Loucy (cell line): Measurements from ENCODE around the gene SYNJ1.

Source experiments
- H2AFZ ChIP-seq: fragments of 200-600 bp; sonication (generic); 2 replicates; pipeline ENCODE4 v1.6.0; 2016; ENCODE audit warnings: antibody characterized with exemption, mild to moderate bottlenecking, low read length, moderate library complexity
- H3F3A ChIP-seq: fragments of 200-600 bp; 2 replicates; pipeline ENCODE4 v1.6.0; 2016; ENCODE audit warnings: antibody characterized with exemption, low read depth, mild to moderate bottlenecking
- H3K27me3 ChIP-seq: fragments of 200-600 bp; sonication (generic); 2 replicates; pipeline ENCODE4 v1.6.1; 2014; ENCODE audit warnings: low read length, mild to moderate bottlenecking; ENCODE audit not compliant: insufficient read depth, poor library complexity, severe bottlenecking
- H3K36me3 ChIP-seq: fragments of 200-600 bp; sonication (generic); 2 replicates; pipeline ENCODE4 v1.6.1; 2016; ENCODE audit warnings: low read length; ENCODE audit not compliant: insufficient read depth
- H3K4me1 ChIP-seq: fragments of 200-600 bp; sonication (generic); 2 replicates; pipeline ENCODE4 v1.5.1; 2014; ENCODE audit warnings: low read length, mild to moderate bottlenecking; ENCODE audit not compliant: insufficient read depth, poor library complexity, severe bottlenecking
- H3K4me2 ChIP-seq: fragments of 200-600 bp; sonication (generic); 2 replicates; pipeline ENCODE4 v1.6.0; 2014; ENCODE audit warnings: antibody characterized with exemption, low read length, low read depth, mild to moderate bottlenecking; ENCODE audit not compliant: poor library complexity, severe bottlenecking
- H3K4me3 ChIP-seq: fragments of 200-600 bp; sonication (generic); 2 replicates; pipeline ENCODE4 v1.5.1; 2014; ENCODE audit warnings: low read length, mild to moderate bottlenecking, mixed read lengths; ENCODE audit not compliant: poor library complexity, severe bottlenecking
- H3K79me2 ChIP-seq: fragments of 200-600 bp; sonication (generic); 2 replicates; pipeline ENCODE4 v1.6.1; 2014; ENCODE audit warnings: low read length; ENCODE audit not compliant: insufficient read depth
- H3K9ac ChIP-seq: fragments of 200-600 bp; sonication (generic); 2 replicates; pipeline ENCODE4 v1.6.0; 2014; ENCODE audit warnings: mild to moderate bottlenecking, low read depth, low read length, moderate library complexity; ENCODE audit not compliant: poor library complexity, severe bottlenecking
- H3K9me2 ChIP-seq: fragments of 200-600 bp; sonication (generic); replicated peaks from 2 replicates; pipeline ENCODE4 v1.6.1; 2016; ENCODE audit warnings: low read depth, low read length, mixed read lengths
- H3K9me3 ChIP-seq: fragments of 200-600 bp; sonication (generic); 2 replicates; pipeline ENCODE4 v1.6.1; 2014; ENCODE audit warnings: mild to moderate bottlenecking, antibody characterized with exemption, low read length, low read depth; ENCODE audit not compliant: insufficient read depth
- H4K20me1 ChIP-seq: fragments of 200-600 bp; sonication (generic); 2 replicates; pipeline ENCODE4 v1.6.0; 2014; ENCODE audit warnings: antibody characterized with exemption, low read length, mild to moderate bottlenecking; ENCODE audit not compliant: insufficient read depth, poor library complexity, severe bottlenecking
- CTCF ChIP-seq: fragments of 200-600 bp; sonication (generic); conservative IDR thresholded peaks from 2 replicates; pipeline ENCODE4 v1.5.1; 2014; ENCODE audit warnings: mild to moderate bottlenecking, antibody characterized with exemption, low read length
- EZH2phosphoT487 ChIP-seq: fragments of 200-600 bp; IDR thresholded peaks from 2 replicates; pipeline ENCODE4 v1.6.1; 2018; ENCODE audit warnings: antibody characterized with exemption, mild to moderate bottlenecking, moderate library complexity, borderline replicate concordance

The SYNJ1 gene

DNA sequence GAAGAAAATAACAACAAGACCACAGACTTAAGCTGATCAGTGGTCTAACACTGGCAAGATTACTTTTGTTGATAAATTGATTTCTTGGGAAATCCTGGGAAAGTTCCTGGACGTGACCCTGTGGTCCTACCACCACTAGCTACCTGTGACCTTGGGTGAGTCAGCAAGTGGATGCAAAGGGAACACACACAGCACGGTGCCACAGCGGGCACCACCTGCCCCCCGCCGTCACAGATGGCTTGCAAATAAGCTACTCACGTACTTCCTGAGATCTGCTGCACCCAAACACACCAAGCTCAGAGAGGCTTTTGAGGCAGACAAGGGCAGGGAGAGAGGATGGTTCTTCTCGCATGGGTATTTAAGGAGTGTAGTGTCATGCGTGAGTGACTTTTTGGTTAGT lies 128.3 kb downstream of the SYNJ1 start:
- H3K79me2 ChIP-seq: no peaks in the 10 kb centered on the region
- no peaks in the 10 kb centered on the region for H4K20me1 ChIP-seq
- no peaks in the 10 kb centered on the region for H3K9me3 ChIP-seq
- no peaks in the 10 kb centered on the region for H3K27me3 ChIP-seq
- no peak overlapping the region for H3K4me2 ChIP-seq
- no peak overlapping the region for H2AFZ ChIP-seq
- H3K4me1 ChIP-seq: no peaks in the 10 kb centered on the region
- no peaks in the 10 kb centered on the region for H3K9me2 ChIP-seq
- no peak for TF ChIP-seq EZH2phosphoT487
- TF ChIP-seq CTCF: no peak
- H3F3A ChIP-seq: no peaks in the 10 kb centered on the region; the same call in 1 of the 2 replicates
- H3K4me3 ChIP-seq: no peak overlapping the region
- H3K9ac ChIP-seq: no peak overlapping the region
- peaks cover 15% of the 10 kb centered on the region; the same call in 1 of the 2 replicates for H3K36me3 ChIP-seq

- no peaks in the 10 kb centered on the region for H3K79me2 ChIP-seq
- H3F3A ChIP-seq: no peaks in the 10 kb centered on the region; the same call in 1 of the 2 replicates
- peaks cover 14% of the 10 kb centered on the region; the same call in 1 of the 2 replicates for H3K36me3 ChIP-seq
- H3K4me2 ChIP-seq: no peak overlapping the region
- no peak overlapping the region for H3K9ac ChIP-seq
- H3K9me3 ChIP-seq: no peaks in the 10 kb centered on the region
- H2AFZ ChIP-seq: no peak overlapping the region
- no peaks in the 10 kb centered on the region for H4K20me1 ChIP-seq
- H3K4me3 ChIP-seq: no peak overlapping the region
- no peak for TF ChIP-seq CTCF
- TF ChIP-seq EZH2phosphoT487: no peak
- no peaks in the 10 kb centered on the region for H3K27me3 ChIP-seq
- no peaks in the 10 kb centered on the region for H3K9me2 ChIP-seq
- no peaks in the 10 kb centered on the region for H3K4me1 ChIP-seq
Measured at GRCh38 chr21:32599091-32599490, 128.7 kb downstream of the SYNJ1 start.

DNA sequence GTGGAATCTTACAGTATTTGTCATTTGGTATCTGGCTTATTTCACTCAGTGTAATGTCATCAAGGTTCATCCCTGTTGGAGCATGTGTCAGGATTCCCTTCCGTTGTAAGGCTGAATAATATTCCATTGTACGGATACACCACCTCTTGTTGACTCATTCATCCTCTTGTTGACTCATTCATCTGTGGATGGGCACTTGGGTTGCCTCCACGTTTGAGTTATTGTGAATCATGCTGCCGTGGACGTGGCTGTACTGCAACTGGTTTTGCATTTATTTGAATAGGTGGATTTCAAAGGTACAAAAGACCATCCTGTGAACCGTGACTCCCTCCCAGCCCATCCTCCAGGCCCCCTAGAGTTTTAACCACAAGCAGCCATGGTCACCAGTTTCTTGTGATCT lies 130.6 kb downstream of the SYNJ1 start:
- no peaks in the 10 kb centered on the region for H3K27me3 ChIP-seq
- no peak overlapping the region for H3K9ac ChIP-seq
- TF ChIP-seq EZH2phosphoT487 (no peak), CTCF (no peak)
- no peak overlapping the region for H3K4me3 ChIP-seq
- H3K36me3 ChIP-seq: peaks cover 3% of the 10 kb centered on the region; the same call in 1 of the 2 replicates
- H3K4me1 ChIP-seq: no peaks in the 10 kb centered on the region
- no peak overlapping the region for H3K4me2 ChIP-seq
- H3K9me2 ChIP-seq: no peaks in the 10 kb centered on the region
- no peaks in the 10 kb centered on the region for H3K79me2 ChIP-seq
- no peaks in the 10 kb centered on the region; the same call in 1 of the 2 replicates for H3F3A ChIP-seq
- no peaks in the 10 kb centered on the region for H3K9me3 ChIP-seq
- no peaks in the 10 kb centered on the region for H4K20me1 ChIP-seq
- no peak overlapping the region for H2AFZ ChIP-seq
